ENCODE measurements around the gene IFNA14.
"Not testable (repeated sequence)": the region's sequence is repeated elsewhere in the genome, so short reads cannot be mapped to it uniquely, and the experiment has no call there.

IFNA14 gene

GRCh38 chr9:21239911-21240310 is at the start of gene IFNA14:
TSS of gene IFNA14 (minus strand) at chr9:21240005. CDS start at chr9:21239935, 70 bp downstream.
- no peak for DNase-seq

GRCh38 chr9:21287280-21287679 is 47.5 kb upstream of the IFNA14 start:
- DNase-seq = no peak

DNA sequence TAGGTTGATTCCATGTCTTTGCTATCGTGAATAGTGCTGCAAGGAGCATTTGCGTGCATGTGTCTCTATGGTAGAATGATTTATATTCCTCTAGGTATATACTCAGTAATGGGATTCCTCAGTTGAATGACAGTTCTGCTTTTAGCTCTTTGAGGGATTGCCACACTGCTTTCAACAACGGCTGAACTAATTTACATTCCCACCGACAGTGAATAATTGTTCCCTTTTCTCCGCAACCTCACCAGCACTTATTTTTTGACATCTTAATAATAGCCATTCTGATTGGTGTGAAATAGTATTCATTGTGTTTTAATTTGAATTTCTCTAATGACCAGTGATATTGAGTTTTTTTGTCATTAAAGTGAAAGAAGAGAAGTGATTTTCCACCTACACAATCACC is 46.9 kb upstream of the IFNA14 start:
- DNase-seq = no peak

- DNase-seq = no peak
These were observed 46.3 kb upstream of the IFNA14 start for GRCh38 chr9:21286099-21286498.

DNA sequence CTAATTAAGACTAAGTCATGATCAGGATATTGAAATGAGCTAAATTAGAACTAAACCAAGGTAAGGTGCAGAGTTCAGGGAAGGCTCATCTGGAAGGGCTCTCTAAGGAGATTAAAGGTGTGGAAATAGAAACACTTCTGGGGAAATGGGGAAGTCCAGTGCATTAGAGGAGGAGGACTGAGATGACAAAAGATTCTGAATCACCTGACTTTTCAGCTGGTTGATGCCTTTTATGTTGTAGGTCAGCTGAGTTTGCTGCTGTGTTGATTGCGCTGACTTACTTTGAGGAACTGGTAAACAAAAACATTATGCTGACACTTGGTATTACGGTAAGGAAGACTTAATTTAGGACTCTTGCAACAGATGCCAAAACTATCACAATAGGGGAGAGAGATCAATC is 41.5 kb upstream of the IFNA14 start:
- DNase-seq = no peak

DNA sequence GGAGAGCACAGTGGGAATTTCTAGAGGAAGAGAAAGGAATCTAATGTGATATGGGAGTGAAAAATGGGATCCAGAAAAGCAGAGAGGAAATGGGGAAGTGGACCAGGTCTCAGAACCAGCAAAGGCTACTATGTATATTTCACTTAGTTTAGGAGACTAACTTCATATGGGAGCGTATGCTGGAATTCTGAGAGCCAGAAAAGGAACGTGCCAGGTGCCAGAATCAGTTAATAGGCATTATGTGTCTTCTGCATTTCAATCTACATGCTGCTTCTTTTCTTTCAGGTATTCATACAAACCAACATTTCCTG is 28.5 kb upstream of the IFNA14 start:
- DNase-seq = no peak

DNA sequence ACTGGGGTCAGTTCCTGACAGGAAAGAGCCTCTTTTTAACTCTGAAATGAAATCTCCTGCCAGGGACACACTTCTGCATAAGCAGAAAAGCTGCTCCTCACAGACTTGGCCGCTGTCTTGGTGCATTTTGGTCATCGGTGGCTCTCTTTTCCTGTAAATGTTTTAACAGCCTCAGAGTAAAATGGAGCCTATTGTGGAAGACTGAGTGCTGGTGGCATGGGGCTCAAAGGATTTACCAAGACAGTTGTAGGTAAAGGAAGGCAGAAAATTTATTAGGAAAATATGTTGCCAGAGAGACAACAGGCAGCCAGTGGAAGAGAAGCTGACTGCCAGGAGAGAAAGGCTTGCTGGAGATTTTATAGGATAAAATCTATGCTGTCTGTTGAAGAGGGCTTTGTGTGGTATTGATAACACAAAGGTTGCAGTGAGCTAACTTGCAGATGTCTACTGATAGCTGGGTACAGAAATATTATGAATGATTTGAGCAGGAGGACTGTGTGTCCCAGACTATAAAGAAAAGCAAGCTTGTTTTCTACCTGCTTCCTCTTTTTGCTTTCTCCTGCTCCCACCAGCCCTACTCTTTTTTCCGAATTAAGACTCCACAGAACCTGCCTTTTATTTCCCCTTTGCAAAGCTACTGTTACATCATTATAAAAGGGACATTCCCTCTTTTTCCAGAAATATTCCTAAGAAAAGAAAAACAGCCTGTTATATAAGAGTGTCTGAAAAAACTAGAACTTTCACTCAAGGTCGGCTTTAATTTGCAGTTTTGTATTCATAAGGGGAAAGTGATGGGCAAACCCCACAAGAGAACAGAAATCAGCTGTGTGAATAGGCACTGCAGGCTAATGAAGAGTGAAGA is 27.9 kb upstream of the IFNA14 start:
- DNase-seq = peak; percentile 72

- peak; percentile 56 for DNase-seq
These were observed 27.1 kb upstream of the IFNA14 start for GRCh38 chr9:21266733-21267484.

DNA sequence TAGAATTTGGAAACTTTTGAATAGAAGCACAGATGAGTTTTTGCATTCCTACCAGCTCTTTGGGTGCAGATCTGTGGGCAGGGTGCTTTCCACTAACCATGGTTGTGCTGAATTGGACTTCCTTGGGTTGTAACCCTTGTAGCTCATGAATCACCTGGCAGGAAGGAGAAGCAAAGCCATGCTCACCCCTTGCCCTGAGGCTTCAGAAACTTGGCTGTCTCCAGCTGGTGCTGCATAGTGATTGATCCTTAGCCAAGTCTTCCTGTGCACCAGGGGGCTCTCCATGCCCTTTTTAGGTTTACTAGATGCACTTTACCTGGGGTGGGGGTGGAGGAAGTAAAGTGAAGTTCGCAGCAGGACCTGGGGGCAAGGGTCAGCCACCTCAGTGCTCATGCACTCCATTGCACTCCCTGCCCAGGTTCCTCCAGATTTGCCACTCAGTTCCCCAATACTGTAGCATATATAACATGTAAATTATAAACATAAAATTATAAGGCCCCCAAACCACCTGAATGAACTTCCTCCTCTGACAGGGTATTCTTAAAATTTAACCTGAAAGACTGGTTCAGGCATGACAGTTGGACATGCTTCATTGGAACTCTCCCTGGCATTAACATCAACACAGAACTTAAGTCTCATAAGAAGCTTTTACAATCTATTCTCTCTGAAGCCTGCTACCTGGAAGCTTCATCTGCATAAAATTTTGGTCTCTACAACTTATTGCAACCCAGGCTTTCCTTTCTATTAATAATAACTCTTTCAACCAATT is 25.8 kb upstream of the IFNA14 start:
- no peak for DNase-seq

DNA sequence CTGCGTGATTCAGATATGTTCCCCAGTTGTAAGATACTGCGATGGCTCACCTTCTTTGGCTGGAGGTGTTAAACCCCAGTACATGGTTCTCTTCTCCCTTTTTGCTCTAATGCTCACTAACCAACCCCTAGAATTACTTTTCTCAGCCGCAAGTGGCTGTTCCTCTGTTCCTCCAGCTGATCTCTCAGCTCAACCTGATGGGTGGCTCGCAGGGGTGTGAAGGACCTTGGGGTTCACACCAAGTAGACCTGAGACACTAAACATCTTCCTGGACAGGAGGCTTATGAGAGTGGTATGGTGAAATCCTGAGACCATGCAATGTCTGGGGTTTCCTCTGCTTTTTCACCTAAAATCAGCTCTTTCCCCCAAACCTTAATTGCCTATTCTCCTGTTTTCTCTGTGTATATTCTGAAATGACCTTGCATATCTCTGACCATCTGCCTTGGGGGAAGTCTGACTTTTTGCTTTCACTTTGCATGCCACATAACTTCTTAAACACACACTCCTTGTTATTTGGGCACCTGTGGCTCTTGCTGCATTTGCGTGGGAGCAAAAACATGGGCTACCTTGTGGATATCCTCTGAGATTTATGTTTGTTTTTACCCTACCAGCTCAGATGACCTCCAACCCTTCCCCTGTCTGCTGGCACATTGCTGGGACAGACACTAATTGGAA is 15.9 kb upstream of the IFNA14 start:
- no peak for DNase-seq

- DNase-seq = no peak
These were observed 13.1 kb upstream of the IFNA14 start for GRCh38 chr9:21252721-21253547.

DNA sequence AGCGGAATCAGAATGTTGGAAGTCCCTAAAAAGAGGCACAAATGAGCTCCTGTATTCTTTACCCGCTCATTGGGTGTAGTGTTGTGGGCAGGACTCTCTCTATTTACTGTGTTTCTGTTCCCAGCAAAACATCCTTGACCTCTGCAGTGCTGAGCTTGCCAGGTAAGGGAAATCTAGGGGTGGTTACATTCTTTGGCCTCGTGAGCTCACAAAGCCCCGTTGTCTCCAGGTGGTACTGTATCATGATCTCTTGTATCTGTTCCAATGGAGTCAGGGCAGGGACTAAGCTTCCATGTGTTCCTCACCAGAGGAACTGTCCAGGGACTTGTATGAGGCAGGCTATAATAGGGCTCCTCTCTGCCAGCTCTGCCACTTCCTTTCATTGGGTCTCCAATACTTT is 11.8 kb upstream of the IFNA14 start:
- no peak for DNase-seq

DNA sequence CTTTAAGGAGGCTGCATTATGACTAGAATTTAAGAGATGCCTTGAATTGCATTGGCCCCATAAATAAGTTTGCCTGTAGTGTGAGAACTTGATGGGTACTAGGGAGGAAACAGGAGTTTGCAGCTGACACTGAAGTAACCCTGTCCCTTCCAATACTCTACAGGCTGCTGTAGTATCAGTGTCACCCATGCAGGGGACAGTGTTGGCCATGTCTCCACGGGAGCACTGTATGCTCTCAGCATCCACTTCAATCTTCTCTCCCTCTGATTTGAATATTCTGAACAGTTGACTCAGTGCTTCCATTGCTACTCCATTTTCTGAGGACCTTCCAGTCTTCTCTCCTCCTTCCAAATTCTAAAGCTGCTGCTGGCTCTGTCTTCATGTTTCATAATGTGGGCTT is 11.4 kb upstream of the IFNA14 start:
- DNase-seq = no peak

- DNase-seq = no peak
These were observed 5.0 kb upstream of the IFNA14 start for GRCh38 chr9:21244836-21245235.

- not testable (repeated sequence) for DNase-seq
These were observed 3.5 kb downstream of the IFNA14 start for GRCh38 chr9:21236360-21236714.

DNA sequence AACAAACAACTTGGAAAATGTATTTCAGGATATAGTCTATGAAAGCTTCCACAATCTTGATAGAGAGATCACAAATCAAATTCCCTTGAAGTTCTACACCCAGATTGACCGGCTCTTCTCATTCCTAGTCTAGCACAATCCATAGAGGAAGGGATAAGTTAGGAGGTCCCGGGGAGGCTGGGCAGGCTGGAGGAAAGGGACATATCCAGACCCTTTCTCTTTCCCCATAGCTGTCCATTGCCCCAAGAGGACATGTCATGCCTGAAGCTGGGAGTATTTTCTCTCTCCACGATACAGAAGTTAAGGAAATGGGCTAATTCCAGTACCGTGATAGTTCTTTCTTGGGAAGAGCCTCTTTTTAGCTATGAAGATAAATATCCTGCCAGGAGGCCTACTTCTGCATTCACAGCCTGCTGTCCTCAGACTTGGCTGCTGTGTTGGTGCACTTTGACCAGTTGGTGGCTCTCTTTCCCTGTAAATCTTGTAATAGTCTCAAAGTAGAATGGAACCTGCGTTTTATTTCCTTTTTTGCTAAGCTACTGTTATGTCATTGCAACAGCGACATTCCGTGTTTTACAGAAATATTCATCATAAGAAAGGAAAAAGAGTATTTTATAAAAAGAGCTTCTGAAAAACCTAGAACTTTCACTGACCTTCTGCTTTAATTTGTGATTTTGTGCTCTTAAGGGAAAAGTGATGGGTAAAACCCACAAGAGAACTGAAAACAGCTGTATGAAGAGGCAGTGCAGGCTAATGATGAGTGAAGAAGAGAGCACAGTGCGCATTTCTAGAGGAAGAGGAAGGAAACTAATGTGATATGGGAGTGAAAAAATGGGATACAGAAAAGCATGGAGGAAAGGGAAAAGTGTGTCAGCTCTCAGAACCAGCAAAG is 4.1 kb downstream of the IFNA14 start:
- peak; percentile 35 for DNase-seq

- DNase-seq = no peak
These were observed 5.6 kb downstream of the IFNA14 start for GRCh38 chr9:21234153-21234687.

- no peak for DNase-seq
These were observed 6.5 kb downstream of the IFNA14 start for GRCh38 chr9:21233258-21233657.

DNA sequence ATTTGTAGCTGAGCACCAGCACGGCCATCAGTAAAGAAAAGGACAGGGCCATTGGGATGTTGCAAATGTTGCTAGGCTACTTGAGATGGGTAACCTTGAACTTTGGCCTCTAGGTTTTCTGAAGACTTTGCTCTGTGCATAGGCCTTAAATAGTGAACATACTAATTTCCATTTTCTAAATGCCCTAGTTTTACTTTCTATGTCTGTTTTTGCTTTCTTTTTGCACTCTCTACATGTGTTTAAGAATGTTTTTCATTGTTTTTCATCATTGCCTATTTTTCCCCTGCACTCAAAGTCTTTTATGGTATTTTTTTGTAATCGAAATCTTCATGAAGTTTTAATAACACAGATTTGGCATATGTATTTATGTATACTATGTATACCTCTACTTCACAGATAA is 11.7 kb downstream of the IFNA14 start, which contains the start of gene IFNA17:
Gene IFNA17 (minus strand): TSS at position 101 of the 400 bp plus-strand sequence. CDS start 49 bp downstream, at position 52.
- DNase-seq = no peak

- DNase-seq = not testable (repeated sequence)
These were observed 22.6 kb downstream of the IFNA14 start, which contains the start of gene IFNA16 for GRCh38 chr9:21217211-21217610. TSS of gene IFNA16 (minus strand) at chr9:21217311. CDS start at chr9:21217305, 6 bp downstream.

Data from right hindlimb (tissue), 1 donor.